Activated CD4-positive, alpha-beta T cell treated with anti-CD3 and anti-CD28 coated beads for 4 hours (primary cell): ENCODE data around the gene SNRNP25.
A peak's percentile ranks its signal among the peaks of the same experiment; 100 is the strongest.

Source experiments
- DNase-seq, 2 donors: peaks; one replicate each; pipeline ENCODE4 v3.0.0-alpha.2; 2020

Gene SNRNP25

GRCh38 chr16:63998-64913 lies 10.6 kb downstream of the SNRNP25 start:
- no peak for DNase-seq

- no peak for DNase-seq
These were observed 11.3 kb downstream of the SNRNP25 start for GRCh38 chr16:64914-65255.

GRCh38 chr16:65745-66144 lies 12.1 kb downstream of the SNRNP25 start:
- DNase-seq, result peak; percentile 80 to 84

- DNase-seq, result no peak
These were observed 12.9 kb downstream of the SNRNP25 start for GRCh38 chr16:66309-67182.

- DNase-seq, result no peak
These were observed 13.7 kb downstream of the SNRNP25 start for GRCh38 chr16:67183-67791.

GRCh38 chr16:67884-68789 lies 14.5 kb downstream of the SNRNP25 start:
- DNase-seq, result no peak

- no peak for DNase-seq
These were observed 15.6 kb downstream of the SNRNP25 start for GRCh38 chr16:69181-69580.

GRCh38 chr16:71210-71539 lies 17.5 kb downstream of the SNRNP25 start:
- no peak for DNase-seq

GRCh38 chr16:71540-72401 lies 18.1 kb downstream of the SNRNP25 start:
- no peak for DNase-seq

GRCh38 chr16:72561-73548 lies 19.2 kb downstream of the SNRNP25 start, which contains the start of gene RHBDF1:
Gene RHBDF1, minus strand, starts transcription at chr16:72631. Its CDS starts 7,616 bp downstream, at chr16:65015.
- no peak for DNase-seq

GRCh38 chr16:74051-74746 lies 20.6 kb downstream of the SNRNP25 start:
- DNase-seq, result no peak

- DNase-seq, result no peak
These were observed 21.2 kb downstream of the SNRNP25 start for GRCh38 chr16:74747-75334.

- DNase-seq, result no peak
These were observed 22.2 kb downstream of the SNRNP25 start for GRCh38 chr16:75580-76501.

GRCh38 chr16:76535-77272 lies 23.1 kb downstream of the SNRNP25 start:
- DNase-seq, result no peak

GRCh38 chr16:77273-77806 lies 23.7 kb downstream of the SNRNP25 start:
- DNase-seq, result peak; percentile 16 to 28

- peak; percentile 81 to 83 for DNase-seq
These were observed 24.3 kb downstream of the SNRNP25 start, which contains the start of gene MPG for GRCh38 chr16:77807-78443. Gene MPG, plus strand, starts transcription at chr16:78225. Its CDS starts 85 bp downstream, at chr16:78310.
